Mesodermal cell (in vitro differentiated cells): ENCODE measurements around the gene NMNAT2.

ENCODE experiments used
- H3K27ac ChIP-seq: 2 replicates; pipeline ENCODE4 v1.7.0; 2013; ENCODE audit warnings: mild to moderate bottlenecking, low read depth, low read length, moderate library complexity; ENCODE audit not compliant: severe bottlenecking
- H3K36me3 ChIP-seq: 2 replicates; pipeline ENCODE4 v1.7.1; 2013; ENCODE audit warnings: mild to moderate bottlenecking, low read length, moderate library complexity; ENCODE audit not compliant: control insufficient read depth, insufficient read depth
- H3K4me1 ChIP-seq: one replicate; pipeline ENCODE4 v1.7.1; 2013; ENCODE audit warnings: mild to moderate bottlenecking, low read length; ENCODE audit not compliant: insufficient read depth, control insufficient read depth, poor library complexity, severe bottlenecking
- H3K4me3 ChIP-seq: 2 replicates; pipeline ENCODE4 v1.7.0; 2013; ENCODE audit warnings: low read length, control low read depth, mild to moderate bottlenecking; ENCODE audit not compliant: insufficient read depth, poor library complexity, severe bottlenecking; ENCODE audit errors: extremely low read depth
- H3K9me3 ChIP-seq: 2 replicates; pipeline ENCODE4 v1.7.1; 2013; ENCODE audit warnings: mild to moderate bottlenecking, low read length, moderate library complexity; ENCODE audit not compliant: control insufficient read depth
- WGBS, 2 experiments: methylation state at CpG; one replicate each; pipeline ENCODE4 v1.1.5; 2013; ENCODE audit warnings: missing lambda C conversion rate in 2 of 2; ENCODE audit not compliant: insufficient coverage in 2 of 2; 5-methylcytosine and 5-hydroxymethylcytosine counted together

NMNAT2 gene

DNA sequence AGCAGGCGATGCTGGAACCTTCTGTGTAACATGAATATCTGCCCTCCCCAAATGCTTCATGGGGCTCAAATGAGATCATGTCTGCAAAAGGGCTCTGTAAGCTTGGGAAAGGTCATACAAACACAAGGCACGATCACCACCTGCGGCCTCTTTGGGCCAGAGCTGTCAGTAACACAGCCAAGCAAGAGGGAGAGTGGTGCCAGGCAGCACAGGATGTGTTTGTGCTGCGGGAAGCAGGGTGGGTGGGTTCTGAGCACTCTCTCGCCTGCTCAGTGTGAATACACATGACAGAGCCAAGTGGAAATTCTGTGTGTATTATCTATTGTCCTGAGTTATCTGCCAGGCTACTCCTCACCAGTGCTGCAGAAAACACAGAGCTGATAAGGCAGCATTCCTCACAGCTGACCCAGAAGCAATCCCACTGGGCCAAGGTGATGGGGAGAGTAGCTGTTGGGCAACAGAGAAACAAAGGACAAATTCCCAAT, 130.9 kb downstream of the NMNAT2 start:
- 85 to 90% methylated on average over 2 to 3 of the region's 5 CpGs for WGBS, 2 experiments
- Histone ChIP-seq H3K9me3 (no peaks in the 10 kb centered on the region), H3K36me3 (no peaks in the 10 kb centered on the region), H3K4me1 (peaks cover 40% of the 10 kb centered on the region), H3K4me3 (no peak overlapping the region), H3K27ac (peak overlapping the region; percentile 81)

GRCh38 chr1:183285746-183286145, 132.4 kb downstream of the NMNAT2 start:
- Histone ChIP-seq H3K4me1 (peaks cover 34% of the 10 kb centered on the region), H3K4me3 (no peak overlapping the region), H3K36me3 (no peaks in the 10 kb centered on the region), H3K27ac (no peak overlapping the region), H3K9me3 (no peaks in the 10 kb centered on the region)
- 57 to 75% methylated on average over 2 of the region's 4 CpGs for WGBS, 2 experiments

- Histone ChIP-seq H3K36me3 (no peaks in the 10 kb centered on the region), H3K4me1 (peaks cover 34% of the 10 kb centered on the region), H3K4me3 (no peak overlapping the region), H3K9me3 (no peaks in the 10 kb centered on the region), H3K27ac (no peak overlapping the region)
- WGBS, 2 experiments, result no CpG with 5 or more reads among the region's 1 CpG
These were observed 132.9 kb downstream of the NMNAT2 start for GRCh38 chr1:183285256-183285655.

DNA sequence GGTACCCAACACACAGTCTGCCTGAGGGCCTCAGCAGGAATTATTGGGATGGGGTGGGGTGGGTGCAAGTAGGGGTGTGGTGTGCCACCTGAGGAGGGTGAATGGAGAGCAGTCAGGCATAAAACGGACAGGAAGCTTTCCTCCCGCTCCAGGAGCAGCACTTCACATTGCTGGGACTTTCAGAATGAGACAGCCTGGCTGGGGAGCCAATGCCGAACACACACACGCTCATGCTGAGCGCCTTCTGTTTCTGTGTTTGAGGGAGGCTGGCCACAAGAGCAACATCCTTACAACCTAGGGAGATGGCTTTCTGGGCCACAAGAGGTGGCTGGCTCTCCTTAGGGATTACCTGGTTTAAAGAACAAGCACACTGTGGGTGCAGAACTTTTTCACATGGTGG, 134.1 kb downstream of the NMNAT2 start:
- 92 to 98% methylated on average over 4 to 5 of the region's 5 CpGs for WGBS, 2 experiments
- no peak overlapping the region for H3K27ac ChIP-seq
- peaks cover 40% of the 10 kb centered on the region for H3K4me1 ChIP-seq
- no peak overlapping the region for H3K4me3 ChIP-seq
- no peaks in the 10 kb centered on the region for H3K36me3 ChIP-seq
- no peaks in the 10 kb centered on the region for H3K9me3 ChIP-seq

DNA sequence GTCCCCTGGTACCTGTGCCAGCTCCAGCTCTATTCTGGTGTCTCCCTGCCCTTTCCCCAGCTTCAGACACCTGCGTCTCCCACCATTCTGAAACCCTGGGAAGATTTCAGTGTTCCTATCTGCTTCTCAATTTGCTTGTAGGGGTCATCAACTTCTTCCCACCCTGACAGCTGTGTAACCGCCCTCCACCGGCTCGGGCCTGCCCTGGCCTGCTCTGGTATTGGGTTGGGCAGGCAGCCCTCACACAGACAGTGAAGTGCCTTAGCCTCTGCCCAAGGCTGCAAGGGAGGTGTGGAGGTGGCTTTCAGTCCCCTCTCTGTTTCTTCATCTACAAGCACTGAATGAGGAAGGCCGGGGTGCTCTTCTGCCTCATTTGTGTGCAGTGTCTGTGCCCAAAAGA, 134.9 kb downstream of the NMNAT2 start:
- Histone ChIP-seq H3K27ac (no peak overlapping the region), H3K36me3 (no peaks in the 10 kb centered on the region), H3K4me3 (no peak overlapping the region), H3K4me1 (peaks cover 48% of the 10 kb centered on the region), H3K9me3 (no peaks in the 10 kb centered on the region)
- 91 to 94% methylated on average over 4 to 5 of the region's 5 CpGs for WGBS, 2 experiments

DNA sequence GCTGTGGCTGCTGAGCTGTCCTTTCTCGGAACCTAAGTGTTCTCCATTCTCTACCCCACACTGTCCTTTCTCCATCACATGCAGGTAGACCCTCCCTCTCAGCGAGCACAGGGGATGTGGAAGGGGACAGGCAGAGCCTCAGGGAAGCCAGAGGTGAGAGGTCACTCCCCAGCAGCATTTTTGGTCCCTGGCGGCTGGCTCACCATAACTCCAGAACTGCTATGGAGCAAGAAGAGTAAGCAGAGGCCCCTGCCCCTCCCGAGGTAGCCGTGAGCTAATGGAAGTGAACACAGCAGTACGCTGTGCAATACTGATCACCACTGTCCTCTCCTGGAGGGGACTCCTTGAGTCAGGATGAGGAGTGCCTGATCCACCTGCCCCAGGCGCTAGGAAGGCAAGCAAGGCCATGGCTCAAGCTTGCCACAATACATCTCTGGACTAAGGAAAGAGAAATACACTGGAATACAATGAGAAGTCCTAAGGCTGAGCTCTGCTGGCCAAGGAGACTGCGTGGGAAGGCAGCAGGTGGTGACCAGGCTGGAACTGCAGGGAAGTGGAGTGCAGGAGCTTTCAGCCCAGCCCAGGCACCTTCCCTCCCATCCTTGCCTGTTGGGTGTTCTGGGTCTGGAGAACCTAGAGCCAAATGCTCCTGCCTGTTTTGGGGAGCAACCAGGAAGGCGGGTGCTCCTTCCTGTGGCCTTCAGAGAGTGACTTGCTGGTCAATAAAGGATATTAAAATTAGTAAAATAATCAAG, 135.9 kb downstream of the NMNAT2 start:
- peaks cover 51% of the 10 kb centered on the region for H3K4me1 ChIP-seq
- H3K27ac ChIP-seq, result no peak overlapping the region
- H3K36me3 ChIP-seq, result no peaks in the 10 kb centered on the region
- no peak overlapping the region for H3K4me3 ChIP-seq
- no peaks in the 10 kb centered on the region for H3K9me3 ChIP-seq
- WGBS, 2 experiments, result 89 to 91% methylated on average over 6 to 9 of the region's 9 CpGs

GRCh38 chr1:183281553-183282091, 136.6 kb downstream of the NMNAT2 start:
- H3K9me3 ChIP-seq, result no peaks in the 10 kb centered on the region
- no peak overlapping the region for H3K27ac ChIP-seq
- H3K4me3 ChIP-seq, result no peak overlapping the region
- peaks cover 50% of the 10 kb centered on the region for H3K4me1 ChIP-seq
- WGBS, 2 experiments, result 57 to 62% methylated on average over 8 to 11 of the region's 12 CpGs
- no peaks in the 10 kb centered on the region for H3K36me3 ChIP-seq

DNA sequence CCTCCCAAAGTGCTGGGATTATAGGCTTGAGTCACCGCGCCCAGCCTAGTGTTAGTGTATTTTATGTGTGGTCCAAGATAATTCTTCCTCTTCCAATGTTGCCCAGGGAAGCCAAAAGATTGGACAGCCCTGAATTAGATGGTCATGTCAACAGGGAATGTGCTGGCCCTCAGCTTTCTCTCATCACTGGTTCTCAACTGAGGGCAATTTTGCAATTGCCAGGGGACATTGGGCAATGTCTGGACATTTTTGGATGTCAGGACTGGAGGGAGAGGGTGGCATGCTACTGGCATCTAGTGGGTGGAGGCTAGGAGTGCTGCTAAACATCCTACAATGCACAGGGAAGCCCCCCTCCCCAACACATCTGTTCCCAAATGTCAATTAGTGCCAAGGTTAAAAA, 137.1 kb downstream of the NMNAT2 start:
- no peak overlapping the region for H3K4me3 ChIP-seq
- 80 to 100% methylated on average over 2 of the region's 2 CpGs for WGBS, 2 experiments

GRCh38 chr1:183279835-183280234, 138.3 kb downstream of the NMNAT2 start:
- H3K9me3 ChIP-seq, result no peaks in the 10 kb centered on the region
- peaks cover 42% of the 10 kb centered on the region for H3K4me1 ChIP-seq
- H3K36me3 ChIP-seq, result no peaks in the 10 kb centered on the region
- 92 to 100% methylated on average over 6 of the region's 6 CpGs for WGBS, 2 experiments
- no peak overlapping the region for H3K4me3 ChIP-seq
- peak overlapping the region; percentile 1 for H3K27ac ChIP-seq

More for the DNA sequence above, 137.1 kb downstream of the NMNAT2 start:
- Histone ChIP-seq H3K36me3 (no peaks in the 10 kb centered on the region), H3K9me3 (no peaks in the 10 kb centered on the region), H3K27ac (no peak overlapping the region), H3K4me1 (peaks cover 48% of the 10 kb centered on the region)

- no peaks in the 10 kb centered on the region for H3K9me3 ChIP-seq
- H3K36me3 ChIP-seq, result no peaks in the 10 kb centered on the region
- WGBS, 2 experiments, result 74 to 76% methylated on average over 10 to 11 of the region's 12 CpGs
- peaks cover 42% of the 10 kb centered on the region for H3K4me1 ChIP-seq
- H3K4me3 ChIP-seq, result no peak overlapping the region
- H3K27ac ChIP-seq, result peak overlapping the region; percentile 84
These were observed 139.2 kb downstream of the NMNAT2 start for GRCh38 chr1:183278739-183279591.
